ENCODE measurements around the gene LIG1. TPM values are rescaled to one million over a fixed set of nuclear protein-coding genes. Genes with fewer than 3 reads are reported as not detected.

The LIG1 gene
- total and polyA plus RNA-seq, 2 donors (not counting 3 experiments of a cell fraction or from before 2014, with no cell fraction given) = 64.0 to 94.7 TPM

DNA sequence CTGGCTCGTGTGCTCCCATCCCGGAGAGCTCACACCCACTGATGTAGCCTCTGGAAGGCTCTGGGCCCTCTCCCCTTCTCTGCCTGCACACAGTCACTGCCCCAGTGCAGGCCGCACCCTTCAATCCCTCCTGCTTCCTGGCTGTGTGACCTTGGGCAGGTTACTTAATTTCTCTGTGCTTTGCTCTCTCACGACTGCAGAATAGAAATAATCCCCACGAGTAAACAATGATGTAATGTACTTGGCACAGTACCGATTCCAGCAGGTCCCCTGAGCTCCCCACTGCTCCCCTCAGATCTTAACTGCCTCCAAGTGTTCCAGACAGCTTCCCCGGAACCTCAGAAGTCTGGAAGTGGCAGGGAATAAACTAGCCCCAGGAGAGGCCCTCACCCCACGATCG lies 16.1 kb downstream of the LIG1 start:
- ChIA-PET CTCF (interaction anchor here (0.8 to 5.9 kb wide), 9 partner anchors 16 to 191 kb away, joined by 3 to 229 read pairs (median 10); partner anchors contain the start of genes CARD8 and PLA2G4C), POLR2A (interaction anchor here (0.8 to 1.5 kb wide), 3 partner anchors 10 to 44 kb away, joined by 3 to 5 read pairs (median 4); partner anchors contain the start of gene PLA2G4C)
- peak; percentile 54 for DNase-seq (ENCODE audit: low read depth, low spot score)
- intact Hi-C loops (cut with micrococcal nuclease) (no loop called here), dilution Hi-C loops (cut with MboI; ENCODE audit: extremely low pct_ligation_motif_present, low sequenced_read_pairs) (no loop called here)
- H3K27me3 ChIP-seq (ENCODE audit: control insufficient read depth in 2 of 2, insufficient read depth in 2 of 2, low read length in 2 of 2) = no peaks in the 10 kb centered on the region
- H3K4me3 ChIP-seq (replicated peaks in 1 of 3; ENCODE audit: insufficient read depth in 1 of 3, low read depth in 1 of 3, low read length in 3 of 3) = peak overlapping the region in 1 of 3 experiments; percentile 17
- peak overlapping the region; percentile 83 for H2AFZ ChIP-seq (ENCODE audit: low read depth, low read length)
- H3K4me2 ChIP-seq (ENCODE audit: insufficient read depth, low read length) = peak overlapping the region; percentile 15
- H3K36me3 ChIP-seq (ENCODE audit: control insufficient read depth in 2 of 2, extremely low read depth in 1 of 2, insufficient read depth in 2 of 2, low read length in 2 of 2) = no peaks in the 10 kb centered on the region
- no peaks in the 10 kb centered on the region for H4K20me1 ChIP-seq (replicated peaks; ENCODE audit: control insufficient read depth, extremely low read depth, insufficient read depth, low read length)
- TF ChIP-seq FOS (IDR thresholded peaks at IDR 0.05; ENCODE audit: borderline replicate concordance, insufficient read depth, low read length) (no peak), JUN (IDR thresholded peaks at IDR 0.05; ENCODE audit: borderline replicate concordance, insufficient read depth, insufficient read length, low read depth) (no peak), POLR2A (IDR thresholded peaks at IDR 0.05; ENCODE audit: low read depth, low read length) (no peak), GATA2 (IDR thresholded peaks at IDR 0.05; ENCODE audit: insufficient read depth, insufficient read length, low read depth, low read length) (no peak), EZH2 (IDR thresholded peaks at IDR 0.05; ENCODE audit: borderline replicate concordance, low read depth, low read length, severe bottlenecking) (no peak), MAX (IDR thresholded peaks at IDR 0.05; ENCODE audit: insufficient read depth, insufficient read length) (no peak)
- peak overlapping the region; percentile 94 for H3K27ac ChIP-seq (ENCODE audit: insufficient read depth, low read depth, low read length)
- H3K9me3 ChIP-seq (replicated peaks; ENCODE audit: control insufficient read depth, insufficient read depth, low read length) = no peaks in the 10 kb centered on the region
- peaks cover 15% of the 10 kb centered on the region for H3K4me1 ChIP-seq (ENCODE audit: control insufficient read depth, extremely low read depth, insufficient read depth, low read length)
- no peaks in the 10 kb centered on the region for H3K9me1 ChIP-seq (replicated peaks; ENCODE audit: control insufficient read depth, extremely low read depth, insufficient read depth, low read length)
- FAIRE-seq = no peak
- no peaks in the 10 kb centered on the region for H3K79me2 ChIP-seq (ENCODE audit: control insufficient read depth, insufficient read depth, low read length)
- H3K9ac ChIP-seq (replicated peaks; ENCODE audit: extremely low read depth, insufficient read depth, low read length) = peak overlapping the region; percentile 81
- BruUV-seq (replicated peaks) = no TSS peak

GRCh38 chr19:48152551-48152950 lies 17.6 kb downstream of the LIG1 start:
- ChIA-PET CTCF (interaction anchor here (0.6 to 5.9 kb wide), 25 partner anchors 9 to 191 kb away, joined by 3 to 229 read pairs (median 5); partner anchors contain the start of genes PLA2G4C and ZSWIM9), POLR2A (interaction anchor here (0.8 to 1.5 kb wide), 8 partner anchors 8 to 113 kb away, joined by 3 to 11 read pairs (median 5); partner anchors contain the start of gene PLA2G4C)
- H2AFZ ChIP-seq (ENCODE audit: low read depth, low read length) = peak overlapping the region; percentile 7
- peaks cover 15% of the 10 kb centered on the region for H3K4me1 ChIP-seq (ENCODE audit: control insufficient read depth, extremely low read depth, insufficient read depth, low read length)
- H3K27ac ChIP-seq (ENCODE audit: insufficient read depth, low read depth, low read length) = peak overlapping the region; percentile 94
- no peaks in the 10 kb centered on the region for H3K27me3 ChIP-seq (ENCODE audit: control insufficient read depth in 2 of 2, insufficient read depth in 2 of 2, low read length in 2 of 2)
- no peak overlapping the region for H3K4me3 ChIP-seq (replicated peaks in 1 of 3; ENCODE audit: insufficient read depth in 1 of 3, low read depth in 1 of 3, low read length in 3 of 3)
- FAIRE-seq (peak; percentile 100), DNase-seq (ENCODE audit: low read depth, low spot score) (peak; percentile 98)
- no peaks in the 10 kb centered on the region for H3K9me3 ChIP-seq (replicated peaks; ENCODE audit: control insufficient read depth, insufficient read depth, low read length)
- H3K79me2 ChIP-seq (ENCODE audit: control insufficient read depth, insufficient read depth, low read length) = no peaks in the 10 kb centered on the region
- peak overlapping the region; percentile 75 for H3K4me2 ChIP-seq (ENCODE audit: insufficient read depth, low read length)
- H3K36me3 ChIP-seq (ENCODE audit: control insufficient read depth in 2 of 2, extremely low read depth in 1 of 2, insufficient read depth in 2 of 2, low read length in 2 of 2) = peaks cover 0 to 2% of the 10 kb centered on the region in 2 experiments
- H4K20me1 ChIP-seq (replicated peaks; ENCODE audit: control insufficient read depth, extremely low read depth, insufficient read depth, low read length) = no peaks in the 10 kb centered on the region
- no peaks in the 10 kb centered on the region for H3K9me1 ChIP-seq (replicated peaks; ENCODE audit: control insufficient read depth, extremely low read depth, insufficient read depth, low read length)
- H3K9ac ChIP-seq (replicated peaks; ENCODE audit: extremely low read depth, insufficient read depth, low read length) = peak overlapping the region; percentile 81
- TSS peak; percentile 48 for BruUV-seq (replicated peaks)
- intact Hi-C loops (cut with micrococcal nuclease) (loop anchor here (1.0 to 2.0 kb wide), 5 partner anchors 18 to 108 kb away; partner anchors contain the start of genes LIG1 and ZSWIM9), dilution Hi-C loops (cut with MboI; ENCODE audit: extremely low pct_ligation_motif_present, low sequenced_read_pairs) (no loop called here)
- TF ChIP-seq MYC (IDR thresholded peaks at IDR 0.05; ENCODE audit: low read depth, low read length) = no peak
- peak; percentile 65 for TF ChIP-seq JUN (IDR thresholded peaks at IDR 0.05; ENCODE audit: borderline replicate concordance, insufficient read depth, insufficient read length, low read depth)
- peak; percentile 34 for TF ChIP-seq POLR2AphosphoS5 (IDR thresholded peaks at IDR 0.05; ENCODE audit: insufficient read depth, low read depth, low read length)
- TF ChIP-seq, protein P1, sequence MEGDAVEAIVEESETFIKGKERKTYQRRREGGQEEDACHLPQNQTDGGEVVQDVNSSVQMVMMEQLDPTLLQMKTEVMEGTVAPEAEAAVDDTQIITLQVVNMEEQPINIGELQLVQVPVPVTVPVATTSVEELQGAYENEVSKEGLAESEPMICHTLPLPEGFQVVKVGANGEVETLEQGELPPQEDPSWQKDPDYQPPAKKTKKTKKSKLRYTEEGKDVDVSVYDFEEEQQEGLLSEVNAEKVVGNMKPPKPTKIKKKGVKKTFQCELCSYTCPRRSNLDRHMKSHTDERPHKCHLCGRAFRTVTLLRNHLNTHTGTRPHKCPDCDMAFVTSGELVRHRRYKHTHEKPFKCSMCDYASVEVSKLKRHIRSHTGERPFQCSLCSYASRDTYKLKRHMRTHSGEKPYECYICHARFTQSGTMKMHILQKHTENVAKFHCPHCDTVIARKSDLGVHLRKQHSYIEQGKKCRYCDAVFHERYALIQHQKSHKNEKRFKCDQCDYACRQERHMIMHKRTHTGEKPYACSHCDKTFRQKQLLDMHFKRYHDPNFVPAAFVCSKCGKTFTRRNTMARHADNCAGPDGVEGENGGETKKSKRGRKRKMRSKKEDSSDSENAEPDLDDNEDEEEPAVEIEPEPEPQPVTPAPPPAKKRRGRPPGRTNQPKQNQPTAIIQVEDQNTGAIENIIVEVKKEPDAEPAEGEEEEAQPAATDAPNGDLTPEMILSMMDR (IDR thresholded peaks at IDR 0.05; ENCODE audit: extremely low read depth in 1 of 2, insufficient read depth in 1 of 2, low read depth in 1 of 2, low read length in 2 of 2) = peak; percentile 65 to 67
- peak; percentile 32 for TF ChIP-seq POLR2A (IDR thresholded peaks at IDR 0.05; ENCODE audit: low read depth, low read length)

All from endothelial cell of umbilical vein (primary cell).